Activated CD4-positive, alpha-beta T cell treated with anti-CD3 and anti-CD28 coated beads, Interleukin-2, amount 50 U/mL, for 16 hours (primary cell): Measurements from ENCODE around the gene KMT5C.

Source experiments
- DNase-seq: peaks from one replicate; pipeline ENCODE4 v3.0.0-alpha.2; 2020

KMT5C gene

GRCh38 chr19:55369653-55370304 lies 30.1 kb downstream of the KMT5C start:
- no peak for DNase-seq

- DNase-seq = no peak
Observed at GRCh38 chr19:55370305-55370988, 30.8 kb downstream of the KMT5C start, which contains the start of gene IL11. Gene IL11 (minus strand): TSS chr19:55370463. CDS start chr19:55370310, 153 bp downstream.

DNA sequence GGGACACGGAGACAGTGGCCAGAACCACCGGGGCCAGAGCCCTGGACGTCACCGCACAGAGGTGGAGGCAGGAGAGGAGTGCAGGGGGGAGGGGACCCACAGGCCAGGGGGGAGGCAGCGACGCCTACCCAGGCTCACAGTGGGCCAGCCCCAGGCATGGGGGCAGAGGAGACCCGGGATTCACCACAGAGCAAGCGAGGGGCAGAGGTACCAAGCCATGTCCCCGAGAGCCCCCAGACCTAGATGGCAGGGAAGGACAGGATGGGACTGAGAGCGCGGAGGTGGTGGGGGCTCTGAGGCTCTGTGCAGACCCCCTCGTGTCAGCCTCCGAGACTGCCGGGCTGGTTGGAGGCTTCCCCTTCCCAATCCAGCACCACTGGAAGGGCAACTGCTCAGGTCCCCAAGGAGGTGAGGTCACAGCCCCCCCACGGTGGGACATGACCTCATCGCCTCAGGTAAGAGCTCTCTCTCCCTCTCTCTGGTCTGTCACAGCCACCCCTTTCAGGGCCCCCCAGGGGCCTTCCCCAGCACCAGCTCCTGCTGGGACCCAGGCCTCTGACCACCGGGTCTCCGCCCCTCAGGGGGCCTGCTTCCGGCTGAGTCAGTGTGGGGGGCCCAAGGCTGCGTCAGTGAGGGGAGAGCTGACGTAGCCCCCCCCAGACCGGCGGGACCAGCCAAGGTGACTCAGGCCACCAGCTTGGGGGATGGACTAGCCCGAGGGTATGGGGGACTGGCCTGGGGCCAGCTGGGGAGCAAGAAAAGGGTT lies 32.8 kb downstream of the KMT5C start:
- DNase-seq = no peak

GRCh38 chr19:55373306-55373992 lies 33.8 kb downstream of the KMT5C start:
- no peak for DNase-seq

DNA sequence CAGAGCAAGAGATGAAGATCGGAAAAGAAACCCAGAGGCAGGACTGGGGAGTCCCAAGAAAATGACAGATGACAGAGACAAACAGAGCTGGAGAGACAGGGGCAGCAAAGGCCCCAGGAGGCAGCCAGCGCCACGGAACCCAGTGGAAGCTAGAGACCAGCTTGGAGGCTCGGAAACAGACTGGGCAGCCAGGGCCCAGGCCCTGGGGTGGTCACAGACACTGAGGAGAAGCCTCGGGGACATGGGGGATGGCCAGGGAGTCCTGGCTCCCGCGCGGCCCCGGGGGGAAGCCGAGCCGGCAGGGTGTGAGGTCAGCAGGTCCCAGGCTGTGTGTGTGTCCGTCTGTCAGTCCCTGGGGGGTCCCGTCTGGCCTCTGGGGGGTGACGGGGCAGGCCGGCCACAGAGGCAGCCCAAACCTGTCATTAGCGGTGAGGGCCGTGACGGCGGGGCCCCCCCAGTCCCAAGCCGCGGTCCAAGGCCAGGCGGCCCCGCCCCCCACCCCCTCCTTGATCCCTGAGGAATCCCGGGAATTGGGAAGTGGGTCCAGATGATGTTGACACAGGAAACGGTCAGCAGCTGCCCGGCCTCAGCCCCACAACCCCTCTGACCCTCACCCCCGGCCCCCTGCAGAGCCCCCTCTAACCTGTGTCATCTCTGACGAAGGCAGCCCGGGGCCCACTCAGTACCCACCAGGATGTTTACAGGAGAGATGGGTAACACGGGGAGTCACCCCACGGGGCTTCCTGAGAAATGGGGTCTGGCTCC lies 34.5 kb downstream of the KMT5C start:
- no peak for DNase-seq

DNA sequence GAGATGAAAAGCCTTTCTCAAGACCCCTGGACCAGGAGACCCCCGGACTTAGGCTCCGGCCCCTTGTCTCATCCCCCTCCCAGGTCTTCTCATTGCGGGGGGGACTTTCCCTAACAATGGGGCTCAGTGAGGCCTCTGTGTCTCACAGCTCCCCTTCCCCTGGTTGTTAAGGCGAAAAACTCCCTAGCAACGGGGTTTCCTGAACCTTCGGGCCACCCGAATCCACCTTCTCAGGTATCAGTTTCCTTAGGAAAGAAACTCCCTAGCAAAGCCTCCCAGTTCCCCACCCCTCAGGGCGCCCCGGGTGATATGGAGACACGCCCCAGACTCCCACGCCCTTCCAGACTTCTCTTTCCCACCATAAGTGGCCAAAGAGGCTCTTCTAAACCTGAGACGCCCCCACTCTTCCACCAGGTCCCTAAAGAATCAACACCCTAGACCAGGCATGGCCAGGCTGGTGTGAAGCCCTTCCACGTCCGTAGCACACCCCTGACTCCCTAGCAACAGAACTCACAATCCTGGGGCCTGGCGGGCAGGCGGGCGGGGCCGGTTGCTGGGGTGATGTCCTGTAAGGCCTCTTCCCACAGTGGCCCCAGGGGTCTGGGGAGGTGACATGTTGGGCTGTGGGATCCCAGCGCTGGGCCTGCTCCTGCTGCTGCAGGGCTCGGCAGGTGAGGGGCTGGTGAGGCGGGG lies 36.7 kb downstream of the KMT5C start, which contains the start of gene TMEM190:
TSS of gene TMEM190 (plus strand) at position 586 of the 693 bp plus-strand sequence. CDS start at position 614, 28 bp downstream.
- DNase-seq = no peak

DNA sequence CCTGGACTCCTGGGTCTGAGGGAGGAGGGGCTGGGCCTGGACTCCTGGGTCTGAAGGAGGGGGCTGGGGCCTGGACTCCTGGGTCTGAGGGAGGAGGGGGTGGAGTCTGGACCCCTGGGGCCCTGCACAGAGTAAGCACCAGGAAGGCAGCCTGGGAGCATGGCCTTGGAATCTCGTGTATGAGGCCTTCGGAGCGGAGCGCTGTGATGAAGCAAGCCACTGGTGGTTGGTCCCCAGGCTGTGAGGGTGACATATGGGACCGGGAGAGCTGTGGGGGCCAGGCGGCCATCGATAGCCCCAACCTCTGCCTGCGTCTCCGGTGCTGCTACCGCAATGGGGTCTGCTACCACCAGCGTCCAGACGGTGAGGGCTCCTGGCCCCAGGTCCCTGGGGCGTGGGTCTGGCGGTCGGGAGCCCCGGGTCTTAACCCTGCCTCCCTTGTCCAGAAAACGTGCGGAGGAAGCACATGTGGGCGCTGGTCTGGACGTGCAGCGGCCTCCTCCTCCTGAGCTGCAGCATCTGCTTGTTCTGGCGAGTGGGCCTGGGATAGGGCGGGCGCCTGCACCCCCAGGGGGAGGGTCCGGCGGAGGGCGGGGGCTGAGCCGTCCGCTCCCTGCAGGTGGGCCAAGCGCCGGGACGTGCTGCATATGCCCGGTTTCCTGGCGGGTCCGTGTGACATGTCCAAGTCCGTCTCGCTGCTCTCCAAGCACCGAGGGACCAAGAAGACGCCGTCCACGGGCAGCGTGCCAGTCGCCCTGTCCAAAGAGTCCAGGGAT lies 37.9 kb downstream of the KMT5C start:
- no peak for DNase-seq

GRCh38 chr19:55379174-55379573 lies 39.5 kb downstream of the KMT5C start:
- DNase-seq = no peak

- DNase-seq = no peak
Observed at GRCh38 chr19:55382013-55382412, 42.3 kb downstream of the KMT5C start.

DNA sequence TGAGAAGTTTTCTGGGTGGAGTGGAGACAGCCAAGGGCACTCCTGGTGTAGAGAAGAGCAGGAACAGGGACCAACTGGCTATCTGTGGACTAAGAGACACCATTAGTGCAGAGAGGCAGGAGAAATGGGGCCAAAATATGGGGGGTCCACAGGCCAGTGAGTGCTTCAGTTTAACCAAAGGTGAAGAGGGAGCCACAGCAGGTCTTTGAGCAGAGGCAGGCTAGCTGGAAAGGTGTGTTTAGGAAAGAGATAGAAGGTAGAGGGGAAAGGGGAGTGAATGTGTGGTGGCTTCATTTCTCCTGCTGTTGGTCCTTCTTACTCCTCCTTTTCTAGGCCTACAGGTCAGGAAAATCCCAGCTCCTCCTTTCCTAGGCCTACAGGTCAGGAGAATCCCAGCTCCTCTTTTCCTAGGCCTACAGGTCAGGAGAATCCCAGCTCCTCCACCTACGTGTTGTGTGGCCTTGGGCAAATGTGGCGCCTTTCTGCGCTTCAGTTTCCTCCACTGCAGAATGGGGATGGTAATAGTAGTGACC lies 42.9 kb downstream of the KMT5C start:
- DNase-seq = no peak

- peak; percentile 62 for DNase-seq
Observed at GRCh38 chr19:55383279-55384130, 43.8 kb downstream of the KMT5C start.

DNA sequence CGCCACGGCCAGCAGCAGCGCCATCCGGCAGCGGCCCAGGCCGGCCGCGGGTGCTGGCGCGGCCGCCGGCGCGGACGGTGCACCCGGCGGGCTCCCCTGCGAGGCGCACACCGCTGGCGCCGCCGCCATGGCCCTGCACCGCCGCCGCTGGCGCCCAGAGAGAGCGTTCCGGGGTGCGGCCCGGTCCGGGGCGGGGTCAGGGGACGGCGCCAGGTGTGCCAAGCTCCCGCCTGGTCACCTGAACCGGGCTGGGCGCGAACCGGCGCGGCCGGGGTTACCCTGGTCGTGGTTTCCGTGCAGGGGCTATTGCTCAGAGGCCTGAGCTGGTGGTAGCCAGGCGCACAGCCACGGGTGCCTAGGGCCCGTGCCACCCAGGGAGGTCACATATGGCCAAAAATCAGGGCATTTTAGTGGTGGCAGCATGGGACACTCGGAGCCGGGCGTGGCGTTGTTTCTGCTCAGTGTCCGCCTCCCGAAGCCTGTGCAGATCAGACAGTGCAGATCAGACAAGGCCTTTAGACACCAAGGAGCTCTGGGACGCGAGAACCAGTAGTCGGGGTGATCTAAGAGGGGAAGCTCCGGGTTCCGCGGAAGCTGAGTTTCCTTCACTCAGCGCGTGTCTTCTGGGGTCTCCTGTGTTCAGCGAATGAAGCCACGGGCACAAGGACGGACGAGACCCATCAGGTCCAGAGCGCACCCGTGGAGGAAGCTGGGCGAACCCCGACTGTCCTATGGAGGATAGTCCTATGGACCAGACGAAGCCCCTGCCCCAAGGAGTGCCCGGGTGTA lies 44.6 kb downstream of the KMT5C start, which contains the start of gene TMEM238:
TSS of gene TMEM238 (minus strand) at position 162 of the 789 bp plus-strand sequence. CDS start at position 129, 33 bp downstream.
- peak; percentile 46 for DNase-seq

DNA sequence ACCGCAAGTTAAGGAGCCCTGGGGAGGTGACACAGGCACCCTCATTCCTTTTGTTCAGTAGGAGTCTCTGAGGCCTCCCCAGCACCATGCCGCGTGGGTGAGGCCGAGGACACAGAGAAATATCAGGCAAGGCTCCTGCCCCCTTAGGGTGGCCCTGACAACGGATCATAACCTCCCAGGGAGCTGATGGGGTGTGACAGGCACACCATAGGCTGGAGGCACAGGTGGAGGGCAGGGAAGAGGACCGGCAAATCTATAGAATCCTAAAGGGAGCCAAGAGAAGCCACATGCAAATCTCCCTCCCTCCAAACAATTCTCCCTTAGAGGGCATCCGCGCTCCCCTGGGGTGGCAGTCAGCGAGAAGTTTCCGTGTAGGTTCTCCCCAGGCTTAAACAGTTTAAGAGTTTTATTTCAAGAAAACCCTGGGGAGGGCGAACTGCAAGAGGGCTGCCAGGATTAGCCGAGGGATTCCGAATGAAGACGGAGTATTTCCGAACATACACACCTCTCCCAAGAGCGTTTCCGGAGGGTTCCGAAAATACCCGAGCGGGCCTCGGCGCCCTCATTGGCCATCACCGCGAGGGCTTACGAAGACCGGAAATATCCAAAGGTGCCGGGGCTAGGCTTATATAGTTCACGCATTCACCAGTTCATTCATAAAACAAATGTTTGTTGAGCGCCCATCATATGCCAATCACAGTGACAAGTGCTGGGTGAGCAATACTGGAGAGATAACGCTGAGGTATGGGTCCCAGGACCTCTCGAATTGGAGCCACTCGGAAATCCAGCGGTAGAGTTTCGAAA lies 45.4 kb downstream of the KMT5C start:
- peak; percentile 98 for DNase-seq

- DNase-seq = peak; percentile 99
Observed at GRCh38 chr19:55385724-55386492, 46.2 kb downstream of the KMT5C start, which contains the start of gene RPL28. Gene RPL28 (plus strand): TSS chr19:55385932. CDS start chr19:55386358, 426 bp downstream.

DNA sequence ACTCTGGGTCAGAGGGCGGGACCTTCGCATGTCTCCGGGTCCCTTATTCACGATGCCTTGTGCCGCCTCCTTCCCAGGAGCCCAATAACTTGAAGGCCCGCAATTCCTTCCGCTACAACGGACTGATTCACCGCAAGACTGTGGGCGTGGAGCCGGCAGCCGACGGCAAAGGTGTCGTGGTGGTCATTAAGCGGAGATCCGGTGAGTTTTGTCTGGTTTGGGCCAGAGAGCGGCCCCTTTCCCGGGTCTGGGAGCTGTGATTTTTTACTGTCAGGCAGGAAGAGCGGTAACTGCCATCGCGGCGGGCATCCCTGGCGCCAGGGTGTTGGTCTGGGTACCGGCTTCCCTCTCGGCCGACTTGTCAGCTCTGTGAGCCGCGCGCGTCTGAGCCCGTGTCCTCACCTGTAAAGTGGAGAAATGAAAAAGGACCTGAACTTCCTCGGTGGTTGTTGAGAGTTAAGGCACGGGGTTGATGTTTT lies 46.9 kb downstream of the KMT5C start:
- no peak for DNase-seq

DNA sequence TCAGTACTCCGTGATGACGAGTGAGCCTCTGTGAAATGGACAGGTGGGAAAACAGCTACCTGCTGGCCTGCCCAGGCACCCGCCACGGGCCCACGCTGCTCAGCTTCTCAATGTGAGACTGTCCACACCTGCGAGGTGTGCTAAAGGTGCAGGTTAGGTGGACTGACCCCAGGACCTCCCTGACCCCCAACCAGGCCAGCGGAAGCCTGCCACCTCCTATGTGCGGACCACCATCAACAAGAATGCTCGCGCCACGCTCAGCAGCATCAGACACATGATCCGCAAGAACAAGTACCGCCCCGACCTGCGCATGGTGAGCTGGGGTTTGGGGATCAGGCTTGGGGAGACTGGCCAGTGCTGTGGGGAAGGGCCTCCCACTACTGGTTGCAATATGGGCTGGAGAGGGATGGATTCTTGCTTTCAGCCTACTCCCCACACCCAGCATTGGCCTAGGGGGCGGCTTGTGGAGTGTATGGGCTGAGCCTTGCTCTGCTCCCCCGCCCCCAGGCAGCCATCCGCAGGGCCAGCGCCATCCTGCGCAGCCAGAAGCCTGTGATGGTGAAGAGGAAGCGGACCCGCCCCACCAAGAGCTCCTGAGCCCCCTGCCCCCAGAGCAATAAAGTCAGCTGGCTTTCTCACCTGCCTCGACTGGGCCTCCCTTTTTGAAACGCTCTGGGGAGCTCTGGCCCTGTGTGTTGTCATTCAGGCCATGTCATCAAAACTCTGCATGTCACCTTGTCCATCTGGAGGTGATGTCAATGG lies 48.2 kb downstream of the KMT5C start:
- DNase-seq = no peak
